ENCODE results near the gene GBP2.

GBP2 gene

GRCh38 chr1:89121641-89122040 is 4.3 kb downstream of the GBP2 start:
- H3K4me3 ChIP-seq, result no peak overlapping the region
- H3K27ac ChIP-seq, result no peak overlapping the region
- TF ChIP-seq, protein P1, sequence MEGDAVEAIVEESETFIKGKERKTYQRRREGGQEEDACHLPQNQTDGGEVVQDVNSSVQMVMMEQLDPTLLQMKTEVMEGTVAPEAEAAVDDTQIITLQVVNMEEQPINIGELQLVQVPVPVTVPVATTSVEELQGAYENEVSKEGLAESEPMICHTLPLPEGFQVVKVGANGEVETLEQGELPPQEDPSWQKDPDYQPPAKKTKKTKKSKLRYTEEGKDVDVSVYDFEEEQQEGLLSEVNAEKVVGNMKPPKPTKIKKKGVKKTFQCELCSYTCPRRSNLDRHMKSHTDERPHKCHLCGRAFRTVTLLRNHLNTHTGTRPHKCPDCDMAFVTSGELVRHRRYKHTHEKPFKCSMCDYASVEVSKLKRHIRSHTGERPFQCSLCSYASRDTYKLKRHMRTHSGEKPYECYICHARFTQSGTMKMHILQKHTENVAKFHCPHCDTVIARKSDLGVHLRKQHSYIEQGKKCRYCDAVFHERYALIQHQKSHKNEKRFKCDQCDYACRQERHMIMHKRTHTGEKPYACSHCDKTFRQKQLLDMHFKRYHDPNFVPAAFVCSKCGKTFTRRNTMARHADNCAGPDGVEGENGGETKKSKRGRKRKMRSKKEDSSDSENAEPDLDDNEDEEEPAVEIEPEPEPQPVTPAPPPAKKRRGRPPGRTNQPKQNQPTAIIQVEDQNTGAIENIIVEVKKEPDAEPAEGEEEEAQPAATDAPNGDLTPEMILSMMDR (IDR thresholded peaks at IDR 0.05), result no peak
- peaks cover 0 to 32% (median 4%) of the 10 kb centered on the region in 4 donors for H3K4me1 ChIP-seq
- no peak for DNase-seq
- intact Hi-C loops (cut with DNase I; ENCODE audit: low total_unique reads), result no loop called here
- no peaks in the 10 kb centered on the region for H3K27me3 ChIP-seq
- H3K9me3 ChIP-seq, result no peaks in the 10 kb centered on the region
- H3K36me3 ChIP-seq, result peaks cover 51 to 52% (median 52%) of the 10 kb centered on the region in 3 donors

DNA sequence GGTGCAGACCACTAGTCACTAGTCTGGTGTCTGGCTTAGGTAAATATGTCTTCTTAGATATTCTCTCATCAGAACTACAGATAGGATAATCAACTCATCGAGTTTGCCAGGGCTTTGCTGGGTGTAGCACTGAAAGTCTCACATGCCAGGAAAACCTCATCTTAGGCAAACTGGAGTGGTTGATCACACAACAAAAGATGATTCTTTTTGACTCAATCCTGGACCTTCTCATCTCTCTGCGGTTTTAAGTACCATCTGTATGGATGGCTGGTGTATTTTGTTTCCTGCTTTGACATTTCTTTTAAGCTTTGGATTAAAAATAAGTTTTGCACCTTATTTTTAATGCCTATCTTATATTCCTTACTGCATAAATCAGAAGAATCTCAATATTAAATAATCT is 11.3 kb downstream of the GBP2 start:
- no peak overlapping the region for H3K4me3 ChIP-seq

GRCh38 chr1:89112871-89113613 is 12.9 kb downstream of the GBP2 start:
- Histone ChIP-seq H3K9me3 (no peaks in the 10 kb centered on the region), H3K27me3 (no peaks in the 10 kb centered on the region), H3K36me3 (peaks cover 98 to 100% (median 98%) of the 10 kb centered on the region in 3 donors), H3K4me3 (no peak overlapping the region), H3K4me1 (no peaks in the 10 kb centered on the region), H3K27ac (no peak overlapping the region)
- TF ChIP-seq, protein P1 (IDR thresholded peaks at IDR 0.05), result no peak
- intact Hi-C loops (cut with DNase I; ENCODE audit: low total_unique reads), result no loop called here
- DNase-seq, result no peak

More for the DNA sequence above, 11.3 kb downstream of the GBP2 start:
- DNase-seq, result no peak
- Histone ChIP-seq H3K4me1 (no peaks in the 10 kb centered on the region), H3K9me3 (no peaks in the 10 kb centered on the region), H3K27me3 (no peaks in the 10 kb centered on the region), H3K27ac (no peak overlapping the region), H3K36me3 (peaks cover 97 to 100% (median 98%) of the 10 kb centered on the region in 3 donors)
- TF ChIP-seq, protein P1 (IDR thresholded peaks at IDR 0.05), result no peak
- intact Hi-C loops (cut with DNase I; ENCODE audit: low total_unique reads), result no loop called here

DNA sequence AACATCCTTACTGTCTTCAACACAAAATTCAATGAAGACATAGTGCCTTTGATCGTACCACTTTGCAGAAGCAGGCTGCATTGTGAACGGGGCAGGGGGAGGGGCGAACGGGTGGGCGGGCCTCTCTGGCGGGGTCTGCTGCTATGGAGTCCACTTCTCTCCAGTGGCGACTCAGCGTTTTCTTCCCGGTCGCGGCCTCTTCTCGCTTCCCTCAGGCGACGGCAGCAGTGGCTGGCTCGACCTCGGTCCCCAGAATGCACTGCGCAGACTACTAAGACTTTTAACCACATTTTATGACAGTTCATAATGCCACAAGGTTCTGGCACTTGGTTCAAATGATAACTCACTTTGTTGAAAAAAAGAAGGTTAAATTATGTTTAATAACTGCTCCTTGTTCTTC is 21.2 kb downstream of the GBP2 start:
- intact Hi-C loops (cut with DNase I; ENCODE audit: low total_unique reads), result no loop called here
- TF ChIP-seq, protein P1 (IDR thresholded peaks at IDR 0.05), result no peak
- H3K27me3 ChIP-seq, result no peaks in the 10 kb centered on the region
- H3K9me3 ChIP-seq, result no peaks in the 10 kb centered on the region
- no peak overlapping the region for H3K4me3 ChIP-seq
- DNase-seq, result no peak
- H3K27ac ChIP-seq, result no peak overlapping the region
- no peaks in the 10 kb centered on the region for H3K4me1 ChIP-seq
- H3K36me3 ChIP-seq, result peaks cover 51 to 58% (median 54%) of the 10 kb centered on the region in 3 donors

- no peaks in the 10 kb centered on the region for H3K9me3 ChIP-seq
- no peaks in the 10 kb centered on the region for H3K27me3 ChIP-seq
- DNase-seq, result no peak
- no peaks in the 10 kb centered on the region for H3K4me1 ChIP-seq
- TF ChIP-seq, protein P1 (IDR thresholded peaks at IDR 0.05), result no peak
- peaks cover 46 to 52% (median 48%) of the 10 kb centered on the region in 3 donors for H3K36me3 ChIP-seq
- intact Hi-C loops (cut with DNase I; ENCODE audit: low total_unique reads), result no loop called here
- no peak overlapping the region for H3K27ac ChIP-seq
- no peak overlapping the region for H3K4me3 ChIP-seq
These were observed 21.8 kb downstream of the GBP2 start for GRCh38 chr1:89104147-89104546.

All from tibial artery (tissue), 4 donors.